GM21515 (cell line): ENCODE data around the gene HOTAIR.

Experiments used
- ATAC-seq: cut with Tn5 transposase; IDR thresholded peaks from one replicate; pipeline ENCODE4 v1.9.1; 2021; ENCODE audit not compliant: unreplicated experiment

Gene HOTAIR

GRCh38 chr12:54011665-54012532 is 37.1 kb upstream of the HOTAIR start:
- ATAC-seq = no peak

DNA sequence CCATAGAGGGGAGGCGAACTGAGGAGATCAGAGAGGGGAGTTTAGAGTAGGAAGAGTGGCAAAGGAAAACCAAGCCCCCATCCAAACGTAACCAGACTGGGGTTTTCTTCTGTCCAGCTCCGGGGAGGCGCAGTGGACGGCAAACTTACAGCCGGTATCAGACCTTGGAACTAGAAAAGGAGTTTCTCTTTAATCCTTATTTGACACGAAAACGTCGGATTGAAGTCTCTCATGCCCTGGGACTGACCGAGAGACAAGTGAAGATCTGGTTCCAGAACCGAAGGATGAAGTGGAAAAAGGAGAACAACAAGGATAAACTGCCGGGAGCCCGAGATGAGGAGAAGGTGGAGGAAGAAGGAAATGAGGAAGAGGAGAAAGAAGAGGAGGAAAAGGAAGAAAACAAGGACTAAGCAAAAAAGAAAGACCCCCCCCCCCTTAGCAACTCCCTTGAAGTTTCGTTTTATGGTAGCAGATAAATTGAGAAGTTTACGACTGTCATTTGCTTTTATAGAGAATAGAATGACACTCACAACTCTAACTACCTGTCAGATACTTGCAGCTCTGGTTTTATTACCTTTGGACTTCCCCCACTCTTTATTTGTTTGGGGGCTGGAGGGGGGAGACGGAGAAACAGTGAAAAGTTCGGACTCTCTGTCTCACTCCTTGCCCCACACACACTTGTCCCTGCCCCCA is 36.4 kb upstream of the HOTAIR start:
- ATAC-seq = no peak

DNA sequence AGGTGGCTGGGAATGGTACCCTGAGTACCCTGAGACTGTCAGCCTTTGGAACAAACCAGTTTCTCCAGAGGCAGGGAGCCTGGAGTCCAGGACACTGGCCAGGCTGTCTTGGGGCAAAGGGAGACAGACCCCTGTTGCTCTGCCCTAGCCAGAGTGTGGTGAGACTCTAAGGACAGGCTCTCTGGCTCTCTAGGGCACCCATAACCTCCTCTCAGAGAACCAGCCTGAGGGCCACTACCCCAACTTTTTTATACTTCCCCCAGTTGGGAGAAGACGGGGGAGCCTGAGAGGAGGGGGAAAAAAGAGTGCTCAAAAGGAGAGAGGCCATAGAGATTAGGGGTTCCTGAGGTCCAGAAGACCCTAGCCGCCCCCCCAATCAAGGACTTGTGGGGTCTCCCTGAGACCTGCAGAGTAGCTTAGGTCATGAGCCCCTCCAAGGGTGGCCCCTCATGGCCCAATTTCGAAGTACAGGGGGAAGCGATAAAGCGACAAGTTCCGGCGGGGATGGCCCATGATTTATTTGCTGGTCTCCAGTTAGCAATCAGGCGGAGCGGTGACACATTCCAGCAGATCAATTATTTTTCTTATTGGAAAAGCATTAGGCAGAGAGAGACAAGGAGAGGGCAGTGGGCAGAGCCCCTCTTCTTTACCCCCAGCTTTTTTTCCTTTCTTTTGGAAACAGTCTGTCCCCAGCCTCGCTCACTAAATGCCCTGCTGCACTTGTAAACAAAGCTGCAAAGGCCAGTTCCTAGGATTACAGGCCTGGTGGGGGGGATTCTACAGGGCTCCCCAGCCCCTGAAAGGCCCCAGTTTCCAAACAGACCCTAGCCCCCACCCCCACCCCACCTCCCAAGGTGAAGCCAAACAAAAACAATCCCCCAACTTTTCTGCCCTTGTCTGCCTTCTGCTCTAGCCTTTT is 35.6 kb upstream of the HOTAIR start:
- ATAC-seq = no peak

- ATAC-seq = no peak
Observed at GRCh38 chr12:54009171-54010052, 34.7 kb upstream of the HOTAIR start.

DNA sequence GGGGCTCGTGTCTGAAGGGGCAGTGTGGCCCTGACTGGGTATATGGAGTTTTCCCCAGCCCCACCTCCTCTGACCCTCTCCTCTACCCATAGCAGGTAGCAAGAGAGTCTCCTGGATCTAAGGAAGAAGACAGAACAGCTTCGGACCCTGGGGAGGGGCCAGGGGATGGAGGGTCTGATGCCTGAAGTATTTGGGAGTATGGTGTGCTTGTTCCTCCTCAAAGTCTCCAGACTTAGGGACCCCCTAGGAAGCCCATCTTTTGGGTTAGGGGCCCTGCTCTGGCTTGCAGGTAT is 33.5 kb upstream of the HOTAIR start:
- no peak for ATAC-seq

GRCh38 chr12:54007538-54008259 is 32.9 kb upstream of the HOTAIR start:
- ATAC-seq = no peak

DNA sequence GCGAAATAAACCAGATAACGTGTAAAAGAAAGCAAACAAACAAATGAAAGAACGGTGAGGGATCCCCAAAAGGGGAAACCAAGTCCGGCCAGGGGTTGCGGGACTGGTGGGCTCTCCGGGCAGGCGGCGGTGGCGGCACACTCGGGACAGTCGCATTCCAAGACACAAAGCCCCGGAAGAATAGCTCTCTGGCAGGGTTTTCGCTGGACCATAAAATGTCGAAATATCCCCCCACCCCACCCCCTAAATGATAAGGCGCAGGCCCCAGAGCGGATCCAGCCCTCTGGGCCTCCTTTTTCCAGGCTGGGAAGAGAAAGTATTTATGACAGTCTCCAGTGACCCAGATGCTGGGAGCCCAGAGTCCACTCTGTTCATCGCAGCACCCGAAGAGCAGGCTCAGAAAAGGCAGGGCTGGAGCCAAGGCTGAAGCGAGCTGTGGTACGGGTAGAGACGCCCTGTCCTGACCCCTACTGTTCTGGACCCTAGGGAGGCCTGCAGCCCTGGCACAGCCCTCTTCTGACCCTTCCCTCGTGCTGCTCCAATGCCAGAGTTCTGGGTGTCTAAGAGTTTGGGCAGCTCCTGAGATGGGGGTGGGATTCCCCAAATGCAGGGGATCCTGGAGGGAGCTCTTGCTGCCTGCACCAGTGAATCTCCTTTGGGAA is 31.9 kb upstream of the HOTAIR start:
- ATAC-seq = no peak

DNA sequence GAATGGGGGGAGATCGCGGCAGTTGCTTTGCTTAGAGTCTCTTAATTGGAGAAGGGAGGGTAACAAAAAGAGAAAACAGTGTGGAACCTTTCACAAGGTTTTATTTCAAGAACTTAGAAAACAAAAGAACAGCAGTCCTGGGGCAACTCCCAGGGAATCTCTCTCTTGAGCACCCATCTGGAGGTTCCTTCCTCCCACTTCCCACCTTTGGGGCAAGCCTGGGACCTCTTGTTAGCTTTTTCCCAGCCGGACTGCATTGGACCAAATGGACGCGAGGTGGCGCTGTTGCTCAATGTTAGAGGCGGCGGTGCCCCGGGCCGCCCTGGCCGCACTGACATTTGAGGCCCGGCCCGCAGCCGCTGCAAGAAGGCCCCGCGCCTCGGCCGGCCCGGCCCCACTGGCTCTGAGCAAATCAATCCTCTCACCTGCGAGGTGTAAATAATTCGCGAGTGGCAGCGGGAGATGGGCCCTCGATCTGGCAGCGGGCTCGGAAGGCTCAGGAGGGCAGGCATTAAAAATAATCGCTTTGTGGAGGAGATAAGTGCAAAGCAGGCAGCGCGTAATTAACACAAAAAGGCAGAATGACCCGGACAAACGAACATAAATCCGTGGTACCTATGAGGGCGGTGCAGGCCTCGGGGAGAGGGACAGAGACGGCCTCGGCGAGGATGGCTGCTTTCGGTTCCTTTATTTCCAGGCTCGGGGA is 31.3 kb upstream of the HOTAIR start:
- peak; percentile 61 for ATAC-seq

- ATAC-seq = no peak
Observed at GRCh38 chr12:54005531-54005852, 30.7 kb upstream of the HOTAIR start.

DNA sequence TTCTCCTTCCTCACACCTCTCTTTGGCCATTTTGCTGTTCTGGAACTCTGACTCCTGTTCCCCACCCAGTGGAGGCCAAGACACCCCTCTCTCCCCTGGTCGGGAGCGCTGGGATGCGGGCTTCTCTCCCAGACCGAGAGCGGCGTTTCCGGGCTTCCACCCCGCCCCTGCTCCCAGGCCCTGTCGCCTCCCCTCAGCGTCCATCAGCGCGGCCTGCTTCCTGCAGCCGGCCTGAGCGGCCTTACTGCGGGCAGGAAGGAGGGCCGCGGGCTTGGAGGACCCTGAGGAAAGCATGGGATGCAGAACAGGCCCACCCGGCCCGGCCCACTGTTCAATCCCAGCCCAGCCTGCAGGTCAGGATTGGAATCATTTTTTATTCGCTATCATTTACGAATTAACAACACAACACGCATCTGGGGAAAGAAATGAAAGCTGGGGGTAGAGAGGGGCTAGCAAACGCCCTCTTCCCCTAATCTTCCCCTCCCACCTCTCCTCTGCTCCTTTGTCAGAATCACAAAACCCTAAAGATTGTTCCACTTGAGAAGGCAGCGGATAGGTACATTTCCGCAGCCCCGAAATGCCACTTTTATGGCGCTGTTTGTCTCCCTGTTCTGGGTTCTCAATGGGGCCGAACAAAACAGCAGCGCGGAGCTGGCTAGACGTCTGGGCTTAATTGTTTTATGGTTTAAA is 30.2 kb upstream of the HOTAIR start:
- ATAC-seq = no peak

DNA sequence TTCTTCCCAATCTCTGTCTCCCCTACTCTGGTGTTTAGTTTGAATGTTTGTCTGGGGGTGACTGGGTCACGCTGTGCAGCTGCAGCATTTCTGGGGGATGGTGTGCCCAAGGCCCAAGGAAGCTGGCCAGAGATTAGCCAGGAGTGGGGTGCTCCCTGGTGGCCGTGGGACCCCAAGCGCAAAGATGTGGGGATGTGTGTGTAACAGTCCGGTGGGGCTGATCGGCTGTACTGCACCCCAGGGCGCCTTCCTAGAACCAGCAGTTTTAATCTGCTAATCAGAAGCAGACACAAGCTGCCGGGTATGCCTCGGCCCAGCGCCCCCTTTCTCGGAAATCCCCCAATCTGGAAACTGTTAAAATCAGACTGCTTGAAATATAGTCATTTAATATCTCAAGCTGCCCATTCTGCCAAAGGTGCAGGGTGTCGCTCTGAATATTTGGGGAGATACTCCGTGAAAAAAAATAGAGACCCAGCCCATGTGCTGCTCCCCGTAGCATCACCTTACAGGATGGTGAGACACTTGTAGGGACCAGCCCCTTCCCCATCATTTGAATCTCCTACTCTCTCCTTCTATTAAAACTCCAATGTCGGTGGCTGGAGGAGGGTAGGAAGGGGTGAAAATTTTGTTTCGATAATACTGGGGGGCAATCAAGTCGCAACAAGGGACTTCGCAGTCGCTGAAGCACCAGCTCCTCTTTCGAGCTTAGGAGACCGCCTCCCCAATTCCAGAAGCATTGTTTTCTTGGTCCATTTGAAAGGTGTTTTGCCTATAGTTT is 29.5 kb upstream of the HOTAIR start:
- ATAC-seq = no peak

GRCh38 chr12:54003625-54004024 is 28.9 kb upstream of the HOTAIR start:
- ATAC-seq = no peak

GRCh38 chr12:54002915-54003389 is 28.2 kb upstream of the HOTAIR start:
- ATAC-seq = no peak

DNA sequence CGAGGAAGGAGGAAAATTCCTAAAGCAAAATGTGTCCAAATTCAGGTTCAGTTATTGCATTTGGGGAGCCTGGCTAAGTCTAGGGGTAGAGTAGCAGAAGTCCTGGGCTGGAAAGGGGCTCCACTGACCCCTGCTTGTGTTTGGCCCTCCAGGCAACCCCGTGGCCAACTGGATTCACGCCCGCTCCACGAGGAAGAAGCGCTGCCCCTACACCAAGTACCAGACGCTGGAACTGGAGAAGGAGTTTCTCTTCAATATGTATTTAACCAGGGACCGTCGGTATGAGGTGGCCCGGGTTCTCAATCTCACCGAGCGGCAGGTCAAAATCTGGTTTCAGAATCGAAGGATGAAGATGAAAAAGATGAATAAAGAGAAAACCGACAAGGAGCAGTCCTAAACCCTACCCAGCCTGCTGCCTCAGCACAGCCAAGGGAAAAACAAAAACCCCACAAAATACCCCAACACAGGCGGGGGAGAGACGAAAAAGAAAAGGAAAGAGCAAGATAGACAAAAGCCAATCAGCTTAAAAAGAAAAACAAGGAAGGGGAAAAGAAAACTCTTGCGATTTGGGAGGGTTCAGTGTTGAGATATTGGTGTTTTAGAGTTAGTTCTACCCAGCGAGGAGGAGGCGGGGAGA is 27.6 kb upstream of the HOTAIR start:
- no peak for ATAC-seq

- no peak for ATAC-seq
Observed at GRCh38 chr12:54001283-54002187, 26.8 kb upstream of the HOTAIR start.
